Measurements from ENCODE around the gene RAET1G. TPM values are rescaled to one million over a fixed set of nuclear protein-coding genes. Genes with fewer than 3 reads are reported as not detected.
"Not testable (repeated sequence)": the region's sequence is repeated elsewhere in the genome, so short reads cannot be mapped to it uniquely, and the experiment has no call there.

Gene RAET1G
- total RNA-seq, 2 experiments from 2014 or later, result not detected

DNA sequence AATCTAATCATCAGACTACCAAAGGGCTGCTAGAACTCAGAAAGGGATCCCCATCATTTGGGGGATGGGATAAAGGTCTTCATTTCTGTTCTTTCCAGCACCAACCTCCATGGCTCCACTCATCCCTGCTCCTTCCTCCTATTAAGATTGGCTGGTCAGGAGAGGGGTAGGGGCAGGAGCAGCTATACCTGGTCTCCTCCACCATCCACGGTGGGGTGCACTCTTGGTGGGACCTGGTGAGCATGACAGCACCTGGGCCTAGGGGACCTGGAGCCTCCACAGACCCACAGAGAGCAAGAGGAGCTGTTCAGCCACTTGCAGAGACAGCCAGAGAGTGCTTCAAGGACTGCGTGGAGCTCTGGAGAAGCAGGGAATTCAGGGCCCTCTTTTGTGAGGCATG lies 12.7 kb upstream of the RAET1G start:
- POLR2A ChIA-PET, result no interaction called here
- H3K36me3 Mint-ChIP-seq, result no peaks in the 10 kb centered on the region
- H3K4me1 Mint-ChIP-seq, result peaks cover 29% of the 10 kb centered on the region
- H3K4me3 Mint-ChIP-seq, result no peak overlapping the region
- peaks cover 85% of the 10 kb centered on the region for H3K27me3 Mint-ChIP-seq
- DNase-seq, result no peak
- H3K27ac Mint-ChIP-seq, result no peak overlapping the region
- no peak for ATAC-seq (ENCODE audit: low read depth)
- H3K9me3 Mint-ChIP-seq, result no peaks in the 10 kb centered on the region

DNA sequence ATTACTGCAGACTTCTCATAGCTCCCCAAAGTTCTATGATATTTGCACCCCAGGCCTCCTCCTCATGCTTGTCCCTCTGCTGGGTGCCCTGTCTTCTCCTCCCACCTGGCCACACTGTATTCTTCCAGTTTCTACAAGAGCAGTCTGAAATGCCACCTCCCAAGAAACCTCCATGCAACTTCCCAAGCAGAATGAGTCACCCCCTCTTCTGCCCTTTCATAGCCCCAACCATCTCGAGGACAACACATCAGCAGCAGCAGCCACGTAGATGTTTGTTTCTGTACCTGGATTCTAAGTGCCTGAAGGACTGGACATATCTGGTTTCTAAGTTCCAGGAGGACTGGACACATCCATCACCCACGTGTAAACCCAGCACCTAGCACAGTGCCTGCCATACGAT lies 12.3 kb upstream of the RAET1G start:
- Mint-ChIP-seq H3K27me3 (peaks cover 85% of the 10 kb centered on the region), H3K27ac (no peak overlapping the region), H3K9me3 (no peaks in the 10 kb centered on the region), H3K4me1 (peaks cover 26% of the 10 kb centered on the region), H3K36me3 (no peaks in the 10 kb centered on the region), H3K4me3 (no peak overlapping the region)
- no peak for DNase-seq
- POLR2A ChIA-PET, result no interaction called here
- no peak for ATAC-seq (ENCODE audit: low read depth)

DNA sequence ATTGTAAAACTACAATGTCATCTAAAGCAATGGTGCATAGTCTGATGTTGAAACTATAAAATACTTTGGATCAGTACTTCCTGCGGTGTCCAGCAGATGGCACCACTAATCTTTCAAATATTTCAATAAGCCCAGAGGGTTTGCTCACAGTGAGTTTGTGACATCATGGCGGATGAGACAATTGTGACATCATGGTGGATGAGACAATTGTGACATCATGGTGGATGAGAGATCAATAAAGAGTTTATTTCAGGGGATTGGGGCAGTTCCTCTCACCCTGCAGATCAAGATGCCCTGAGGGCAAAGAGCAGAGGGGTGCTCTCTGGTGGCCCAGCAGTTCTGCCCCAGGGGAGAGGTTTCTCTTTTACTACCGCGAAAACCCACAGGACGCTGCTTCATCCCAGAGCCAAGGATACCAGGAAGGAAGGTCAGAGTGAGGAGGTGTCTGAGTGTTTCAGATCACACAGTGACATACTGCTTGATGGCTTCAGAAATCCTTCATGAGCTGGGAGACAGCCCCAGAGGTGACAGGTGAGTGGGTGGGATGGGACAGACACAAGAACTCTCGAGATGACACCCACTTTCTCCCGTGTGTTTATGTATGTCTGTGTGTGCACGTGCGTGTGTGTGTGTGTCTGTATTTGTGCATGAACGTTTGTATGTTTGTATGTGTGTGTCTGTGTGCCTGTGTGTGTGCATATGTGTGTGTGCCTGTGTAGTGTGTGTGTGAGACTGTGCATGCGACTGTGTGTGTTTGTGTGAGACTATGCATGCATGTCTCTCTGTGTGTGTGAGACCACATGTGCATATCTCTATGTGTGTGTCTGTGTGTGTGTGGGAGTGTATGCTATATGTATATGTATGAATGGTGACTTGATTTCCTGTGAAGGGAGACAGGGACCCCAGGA lies 11.6 kb upstream of the RAET1G start:
- DNase-seq, result no peak
- POLR2A ChIA-PET, result no interaction called here
- H3K9me3 Mint-ChIP-seq, result no peaks in the 10 kb centered on the region
- peak overlapping the region; percentile 0 for H3K4me3 Mint-ChIP-seq
- H3K27me3 Mint-ChIP-seq, result peaks cover 85% of the 10 kb centered on the region
- ATAC-seq (ENCODE audit: low read depth), result peak; percentile 19
- no peaks in the 10 kb centered on the region for H3K36me3 Mint-ChIP-seq
- peaks cover 21% of the 10 kb centered on the region for H3K4me1 Mint-ChIP-seq
- peak overlapping the region; percentile 10 for H3K27ac Mint-ChIP-seq

DNA sequence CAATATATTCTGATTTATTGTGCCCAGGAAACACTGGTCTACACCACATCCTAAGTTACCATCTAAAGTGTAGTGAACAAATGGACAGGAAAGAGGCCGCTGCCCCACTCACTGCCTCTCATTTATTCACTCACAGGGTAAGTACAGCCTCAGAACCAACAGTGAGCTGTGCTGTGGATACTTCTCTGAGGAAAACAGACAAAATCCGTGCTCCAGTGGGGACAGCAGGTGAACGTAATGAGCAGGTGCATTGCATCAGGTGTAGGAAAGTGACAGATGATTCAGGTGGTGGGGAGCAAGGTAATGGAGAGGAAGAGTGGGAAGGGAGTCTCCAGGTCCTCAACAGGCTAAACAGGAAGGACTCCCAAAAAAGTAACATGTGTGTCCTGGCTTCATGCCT lies 10.5 kb upstream of the RAET1G start:
- DNase-seq, result no peak
- Mint-ChIP-seq H3K27ac (no peak overlapping the region), H3K4me3 (no peak overlapping the region), H3K27me3 (peaks cover 87% of the 10 kb centered on the region), H3K9me3 (no peaks in the 10 kb centered on the region), H3K36me3 (no peaks in the 10 kb centered on the region), H3K4me1 (peaks cover 13% of the 10 kb centered on the region)
- POLR2A ChIA-PET, result no interaction called here
- ATAC-seq (ENCODE audit: low read depth), result no peak

DNA sequence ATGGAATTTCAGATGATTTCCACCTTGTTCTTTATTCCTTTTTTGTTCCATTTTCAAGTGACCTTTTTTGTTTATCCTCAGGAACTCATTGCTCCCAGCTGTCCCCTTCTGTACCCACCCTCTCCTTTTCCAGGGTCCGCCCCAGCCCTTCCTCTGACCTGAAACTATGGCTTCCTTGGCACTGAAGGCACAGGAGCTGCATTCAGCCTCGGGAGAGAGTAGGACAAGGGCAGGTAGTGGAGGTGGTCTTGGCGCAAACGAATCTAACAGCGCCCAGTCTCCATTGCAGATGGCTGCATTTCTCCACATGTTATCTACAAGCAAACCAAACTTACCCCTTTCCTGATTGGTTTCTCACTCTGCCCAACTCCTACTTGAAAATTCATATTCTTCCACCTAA lies 10.1 kb upstream of the RAET1G start:
- ATAC-seq (ENCODE audit: low read depth) (no peak), DNase-seq (no peak)
- H3K36me3 Mint-ChIP-seq, result no peaks in the 10 kb centered on the region
- no peak overlapping the region for H3K27ac Mint-ChIP-seq
- H3K4me3 Mint-ChIP-seq, result no peak overlapping the region
- H3K27me3 Mint-ChIP-seq, result peaks cover 87% of the 10 kb centered on the region
- H3K9me3 Mint-ChIP-seq, result no peaks in the 10 kb centered on the region
- POLR2A ChIA-PET, result no interaction called here
- peaks cover 11% of the 10 kb centered on the region for H3K4me1 Mint-ChIP-seq

DNA sequence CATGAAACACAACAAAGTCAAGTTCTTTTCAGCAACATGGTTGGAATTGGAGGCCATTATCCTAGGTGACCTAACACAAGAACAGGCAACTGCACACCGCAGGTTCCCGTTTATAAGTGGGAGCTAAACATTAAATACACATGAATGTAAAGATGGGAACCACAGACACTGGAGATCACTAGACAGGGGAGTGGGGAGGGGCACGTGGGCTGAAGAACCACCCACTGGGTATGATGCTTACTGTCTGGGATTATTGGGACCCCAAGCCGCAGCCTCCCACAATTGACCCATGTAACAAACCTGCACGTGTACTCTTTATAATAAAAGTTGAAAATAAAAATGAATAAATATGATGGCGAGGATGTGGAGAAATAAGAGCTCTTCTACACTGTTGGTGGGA lies 8.6 kb upstream of the RAET1G start:
- H3K4me3 Mint-ChIP-seq, result no peak overlapping the region
- DNase-seq (no peak), ATAC-seq (ENCODE audit: low read depth) (no peak)
- H3K27ac Mint-ChIP-seq, result no peak overlapping the region
- peaks cover 11% of the 10 kb centered on the region for H3K4me1 Mint-ChIP-seq
- H3K27me3 Mint-ChIP-seq, result peaks cover 82% of the 10 kb centered on the region
- POLR2A ChIA-PET, result no interaction called here
- no peaks in the 10 kb centered on the region for H3K36me3 Mint-ChIP-seq
- no peaks in the 10 kb centered on the region for H3K9me3 Mint-ChIP-seq

DNA sequence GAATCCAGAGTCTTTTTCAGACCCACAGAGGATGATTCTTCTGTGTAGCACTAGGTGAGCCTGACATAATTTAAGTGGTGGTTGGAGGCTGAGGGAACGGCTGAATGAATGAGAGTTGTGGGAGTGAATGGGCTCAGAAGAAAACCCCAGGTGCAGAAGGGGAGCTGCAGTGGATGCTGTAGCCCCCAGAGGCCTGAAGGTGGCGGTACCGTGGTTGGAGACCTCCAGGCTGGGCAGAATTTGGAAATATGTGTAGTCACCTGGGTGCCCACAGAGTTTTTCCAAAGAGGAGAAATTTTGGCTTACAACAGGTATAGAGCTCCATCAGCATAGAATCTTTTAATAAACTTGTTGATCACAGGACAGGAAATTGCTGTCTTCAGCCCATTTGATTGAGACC lies 6.5 kb upstream of the RAET1G start:
- peaks cover 8% of the 10 kb centered on the region for H3K4me1 Mint-ChIP-seq
- ATAC-seq (ENCODE audit: low read depth), result no peak

DNA sequence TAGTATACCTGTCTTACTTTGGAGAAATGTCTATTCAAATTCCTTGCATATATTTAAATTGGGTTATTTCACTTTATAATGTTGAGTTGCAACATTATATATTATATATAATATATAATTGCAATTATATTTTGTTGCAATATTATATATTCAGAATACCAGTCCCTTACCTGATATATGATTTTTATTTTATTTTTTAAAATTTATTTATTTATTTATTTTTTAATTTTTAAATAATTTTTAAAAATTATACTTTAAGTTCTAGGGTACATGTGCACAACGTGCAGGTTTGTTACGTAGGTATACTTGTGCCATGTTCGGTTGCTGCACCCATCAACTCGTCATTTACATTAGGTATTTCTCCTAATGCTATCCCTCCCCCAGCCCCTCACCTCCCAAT lies 4.1 kb upstream of the RAET1G start:
- H3K4me3 Mint-ChIP-seq; H3K9me3 Mint-ChIP-seq; H3K27ac Mint-ChIP-seq; POLR2A ChIA-PET; ATAC-seq (ENCODE audit: low read depth); H3K36me3 Mint-ChIP-seq; DNase-seq: not testable (repeated sequence)
- Mint-ChIP-seq H3K4me1 (peaks cover 14% of the 10 kb centered on the region), H3K27me3 (peaks cover 87% of the 10 kb centered on the region)

More for the DNA sequence above, 6.5 kb upstream of the RAET1G start:
- Mint-ChIP-seq H3K27me3 (peaks cover 81% of the 10 kb centered on the region), H3K4me3 (no peak overlapping the region), H3K36me3 (no peaks in the 10 kb centered on the region), H3K9me3 (no peaks in the 10 kb centered on the region), H3K27ac (no peak overlapping the region)
- POLR2A ChIA-PET, result no interaction called here
- no peak for DNase-seq

DNA sequence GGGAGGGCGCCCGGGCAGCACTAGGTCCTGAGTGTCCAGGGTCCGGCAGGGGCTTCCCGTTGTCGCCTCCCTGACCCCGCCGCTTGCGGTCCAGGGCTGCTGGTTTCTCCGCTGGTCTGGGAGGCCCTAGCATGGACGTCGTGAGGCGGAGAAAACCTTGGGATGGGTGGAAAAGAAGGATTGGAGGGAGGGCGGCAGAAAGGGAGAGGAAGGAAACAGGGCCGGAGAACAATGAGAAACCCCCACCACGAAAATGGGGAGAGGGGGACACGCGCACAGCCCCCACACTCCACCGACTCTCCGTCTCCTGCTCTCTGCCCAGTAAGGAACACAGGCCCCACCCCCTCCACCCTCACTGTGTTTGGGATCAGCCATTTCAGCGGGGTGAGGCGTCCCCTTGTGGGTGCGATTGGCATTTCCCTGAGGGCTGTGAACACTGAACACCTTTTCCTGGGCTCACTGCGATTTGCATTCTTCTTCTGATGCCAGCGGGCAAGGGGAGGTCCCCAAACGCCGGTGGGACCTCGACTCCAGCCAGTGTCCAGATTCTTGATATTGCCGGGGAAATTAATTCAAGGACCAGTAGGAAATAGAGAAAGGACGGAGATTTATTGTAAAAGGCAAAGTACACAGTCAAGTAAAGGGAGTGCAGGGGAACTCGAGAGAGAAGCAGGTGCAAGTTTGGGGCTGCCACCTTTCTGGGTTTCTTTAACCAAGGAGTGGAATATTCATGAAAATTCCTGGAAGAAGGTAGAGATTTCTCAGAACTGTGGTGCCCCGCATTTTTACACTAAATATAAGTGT lies 3.3 kb upstream of the RAET1G start:
- H3K27me3 Mint-ChIP-seq, result peaks cover 87% of the 10 kb centered on the region
- peaks cover 17% of the 10 kb centered on the region for H3K4me1 Mint-ChIP-seq
- H3K27ac Mint-ChIP-seq, result no peak overlapping the region
- POLR2A ChIA-PET, result no interaction called here
- peak overlapping the region; percentile 55 for H3K4me3 Mint-ChIP-seq
- DNase-seq, result peak; percentile 81
- ATAC-seq (ENCODE audit: low read depth), result peak; percentile 66
- H3K36me3 Mint-ChIP-seq, result no peaks in the 10 kb centered on the region
- H3K9me3 Mint-ChIP-seq, result no peaks in the 10 kb centered on the region

DNA sequence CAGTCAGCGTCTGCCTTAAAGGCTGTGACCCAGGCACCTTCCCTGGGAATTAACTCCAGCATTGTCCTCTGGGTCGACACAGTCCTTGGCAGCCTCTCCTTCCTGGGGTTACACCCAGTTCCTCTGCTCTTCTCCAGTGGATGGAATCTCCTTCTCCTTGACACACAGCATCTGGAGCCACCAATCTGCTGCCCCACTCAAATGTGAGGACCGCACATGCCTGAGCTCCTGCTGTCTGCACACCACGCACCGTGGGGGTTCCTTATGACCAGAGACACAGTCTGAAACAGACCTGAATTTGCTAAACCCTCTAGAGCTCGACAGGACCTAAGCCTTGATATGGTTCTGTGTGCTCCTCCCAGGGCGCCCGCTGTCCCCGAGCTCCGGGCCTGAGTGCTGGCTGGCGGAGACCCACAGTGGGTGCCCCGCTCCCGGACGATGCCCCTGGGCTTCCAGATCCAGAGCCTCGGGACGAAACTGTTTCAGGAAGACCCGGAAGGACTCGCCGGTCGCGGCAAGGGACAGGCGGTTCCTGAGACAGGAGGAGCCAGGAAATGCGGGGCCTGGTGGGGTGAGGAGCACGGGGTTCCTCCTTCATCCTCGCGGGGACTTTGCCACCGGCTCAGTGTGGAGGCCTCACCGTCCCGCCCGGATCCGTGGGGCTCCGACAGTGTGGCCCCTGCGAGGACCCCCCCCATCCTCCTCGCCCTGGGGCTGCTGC lies 2.5 kb upstream of the RAET1G start:
- DNase-seq, result peak; percentile 51
- Mint-ChIP-seq H3K9me3 (no peaks in the 10 kb centered on the region), H3K4me3 (peak overlapping the region; percentile 41), H3K27me3 (peaks cover 84% of the 10 kb centered on the region), H3K4me1 (peaks cover 17% of the 10 kb centered on the region), H3K36me3 (no peaks in the 10 kb centered on the region), H3K27ac (no peak overlapping the region)
- POLR2A ChIA-PET, result no interaction called here
- no peak for ATAC-seq (ENCODE audit: low read depth)

DNA sequence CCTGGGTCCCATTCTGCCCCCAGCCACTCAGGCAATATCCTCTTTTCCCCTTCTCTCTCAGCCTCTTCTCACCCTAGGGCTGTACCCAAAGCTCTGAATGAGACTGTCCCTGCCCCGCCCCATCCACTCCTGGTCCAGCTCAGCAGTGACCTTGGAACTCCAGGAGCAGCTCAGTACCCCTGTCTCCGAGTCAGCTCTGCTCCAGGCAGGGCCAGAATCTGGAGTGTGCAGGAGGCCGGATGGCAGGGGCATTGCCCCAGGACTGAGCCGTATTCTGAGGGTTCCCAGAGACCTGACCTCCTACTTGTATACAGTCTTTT lies 2.0 kb upstream of the RAET1G start:
- Mint-ChIP-seq H3K27me3 (peaks cover 84% of the 10 kb centered on the region), H3K4me3 (no peak overlapping the region), H3K9me3 (no peaks in the 10 kb centered on the region), H3K4me1 (peaks cover 17% of the 10 kb centered on the region), H3K27ac (no peak overlapping the region), H3K36me3 (no peaks in the 10 kb centered on the region)
- ATAC-seq (ENCODE audit: low read depth) (no peak), DNase-seq (no peak)
- POLR2A ChIA-PET, result no interaction called here

DNA sequence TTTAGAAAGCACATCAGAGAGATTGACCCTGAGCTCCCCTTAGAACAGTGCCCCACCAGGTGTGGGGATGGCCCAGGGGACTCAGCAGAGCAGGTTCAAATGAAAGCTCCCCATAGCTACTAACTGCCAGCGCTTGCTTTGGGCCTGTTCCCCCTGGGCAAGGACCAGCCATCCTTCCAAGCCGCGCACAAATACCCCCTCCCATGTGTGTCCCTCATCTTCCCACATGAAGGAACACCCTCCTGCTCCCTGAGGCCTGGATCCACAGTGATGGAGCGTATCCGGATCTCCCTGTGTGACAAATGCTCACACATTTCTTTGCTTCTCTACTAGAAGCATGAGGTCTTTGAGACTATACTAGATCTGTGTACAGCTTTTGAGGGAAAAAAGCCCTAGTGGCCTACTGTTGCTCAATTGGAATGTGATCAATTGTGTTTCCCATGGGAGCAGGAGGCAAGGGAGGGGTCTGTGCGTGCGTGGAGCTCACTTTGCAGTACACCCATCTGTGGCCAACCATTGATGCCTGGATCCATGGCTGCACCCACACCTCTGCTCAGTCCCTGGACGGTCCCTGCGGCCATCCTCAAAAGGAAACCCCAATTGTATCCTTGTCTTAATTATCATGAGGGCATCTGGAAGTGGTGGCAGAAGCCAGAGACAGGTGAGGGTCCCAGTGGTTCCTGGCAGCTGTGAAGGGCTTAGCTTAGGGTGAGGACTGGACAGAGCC lies 1.4 kb upstream of the RAET1G start:
- DNase-seq, result no peak
- Mint-ChIP-seq H3K27me3 (peaks cover 79% of the 10 kb centered on the region), H3K9me3 (no peaks in the 10 kb centered on the region), H3K4me3 (peak overlapping the region; percentile 21), H3K27ac (no peak overlapping the region), H3K4me1 (peaks cover 17% of the 10 kb centered on the region), H3K36me3 (no peaks in the 10 kb centered on the region)
- no peak for ATAC-seq (ENCODE audit: low read depth)
- POLR2A ChIA-PET, result no interaction called here

DNA sequence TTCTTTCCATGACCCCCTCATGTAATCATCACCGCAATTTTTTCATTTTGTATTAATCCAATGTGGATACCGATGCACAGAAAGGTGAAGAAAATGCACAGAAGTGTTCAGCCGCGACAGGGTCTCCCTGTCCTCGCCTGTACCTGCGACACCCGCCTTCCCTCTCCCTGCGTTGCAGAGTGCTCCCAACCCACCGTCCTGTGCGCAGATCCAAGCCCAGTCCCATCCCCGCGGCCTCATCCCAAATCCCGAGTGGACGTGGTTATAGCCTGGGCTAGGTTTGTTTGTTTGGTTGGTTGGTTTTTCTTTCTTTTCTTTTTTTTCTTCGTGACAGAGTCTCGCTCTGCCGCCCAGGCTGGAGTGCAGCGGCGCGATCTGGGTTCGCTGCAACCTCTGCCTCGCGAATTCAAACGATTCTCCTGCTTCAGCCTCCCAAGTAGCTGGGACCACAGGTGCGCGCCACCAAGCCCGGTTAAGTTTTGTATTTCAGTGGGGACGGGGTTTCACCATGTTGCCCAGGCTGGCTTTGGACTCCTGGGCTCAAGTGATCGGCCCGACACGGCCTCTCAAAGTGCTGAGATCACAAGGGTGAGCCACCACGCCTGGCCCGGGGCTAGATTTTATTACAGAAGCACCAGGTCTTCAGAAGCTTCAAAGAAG lies 536 bp upstream of the RAET1G start:
- H3K27me3 Mint-ChIP-seq, result peaks cover 70% of the 10 kb centered on the region
- DNase-seq, result no peak
- no peaks in the 10 kb centered on the region for H3K36me3 Mint-ChIP-seq
- POLR2A ChIA-PET, result no interaction called here
- no peaks in the 10 kb centered on the region for H3K9me3 Mint-ChIP-seq
- peak; percentile 14 for ATAC-seq (ENCODE audit: low read depth)
- H3K4me3 Mint-ChIP-seq, result peak overlapping the region; percentile 84
- H3K27ac Mint-ChIP-seq, result no peak overlapping the region
- peaks cover 17% of the 10 kb centered on the region for H3K4me1 Mint-ChIP-seq
